HEK293 (cell line): ENCODE results near the gene RAB40C.

Experiments
- ZNF391 ChIP-seq: fragments of 450-650 bp; formaldehyde crosslinking; IDR thresholded peaks from 2 replicates; pipeline ENCODE4 v1.5.1; 2016; ENCODE audit warnings: low read depth, missing biosample characterization, missing genetic modification characterization, borderline replicate concordance
- TF ChIP-seq, protein P1 (sequence below): fragments of 450-650 bp; formaldehyde crosslinking; IDR thresholded peaks from 2 replicates; pipeline ENCODE4 v1.5.1; 2016; ENCODE audit warnings: missing biosample characterization, missing genetic modification characterization
- TF ChIP-seq, protein P2 (sequence below): fragments of 450-650 bp; formaldehyde crosslinking; IDR thresholded peaks from 2 replicates; pipeline ENCODE4 v1.5.1; 2016; ENCODE audit warnings: missing biosample characterization, missing genetic modification characterization
- TF ChIP-seq, protein P3 (sequence below): fragments of 450-650 bp; formaldehyde crosslinking; IDR thresholded peaks from 2 replicates; pipeline ENCODE4 v1.5.1; 2017; ENCODE audit warnings: missing biosample characterization, missing genetic modification characterization

DNA sequence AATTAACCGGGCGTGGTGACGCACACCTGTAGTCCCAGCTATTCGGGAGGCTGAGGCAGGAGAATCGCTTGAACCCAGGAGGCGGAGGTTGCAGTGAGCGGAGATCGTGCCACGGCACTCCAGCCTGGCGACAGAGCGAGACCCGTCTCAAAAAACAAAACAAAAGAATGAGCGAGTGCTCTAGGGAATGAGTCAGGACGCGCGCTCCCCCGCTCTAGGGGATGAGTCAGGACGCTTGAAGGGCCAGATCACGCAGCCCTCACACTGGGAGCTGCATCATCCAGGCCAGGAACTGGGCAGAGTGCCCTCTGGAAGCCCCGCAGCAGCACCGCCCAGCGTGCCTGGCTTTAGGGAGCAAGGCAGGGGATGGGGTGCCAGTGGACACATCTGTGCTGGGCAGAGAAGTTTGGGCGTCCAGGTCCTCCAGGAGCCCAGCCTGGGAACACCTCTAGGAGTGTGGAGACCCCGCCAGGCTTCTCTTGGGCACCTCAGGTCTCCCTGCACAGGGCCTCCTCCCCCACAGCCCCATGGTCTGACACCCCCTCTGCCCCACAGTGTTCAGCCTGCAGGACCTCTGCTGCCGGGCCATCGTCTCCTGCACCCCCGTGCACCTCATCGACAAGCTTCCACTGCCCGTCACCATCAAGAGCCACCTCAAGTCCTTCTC lies 37.1 kb downstream of the RAB40C start:
- TF ChIP-seq, protein P1, sequence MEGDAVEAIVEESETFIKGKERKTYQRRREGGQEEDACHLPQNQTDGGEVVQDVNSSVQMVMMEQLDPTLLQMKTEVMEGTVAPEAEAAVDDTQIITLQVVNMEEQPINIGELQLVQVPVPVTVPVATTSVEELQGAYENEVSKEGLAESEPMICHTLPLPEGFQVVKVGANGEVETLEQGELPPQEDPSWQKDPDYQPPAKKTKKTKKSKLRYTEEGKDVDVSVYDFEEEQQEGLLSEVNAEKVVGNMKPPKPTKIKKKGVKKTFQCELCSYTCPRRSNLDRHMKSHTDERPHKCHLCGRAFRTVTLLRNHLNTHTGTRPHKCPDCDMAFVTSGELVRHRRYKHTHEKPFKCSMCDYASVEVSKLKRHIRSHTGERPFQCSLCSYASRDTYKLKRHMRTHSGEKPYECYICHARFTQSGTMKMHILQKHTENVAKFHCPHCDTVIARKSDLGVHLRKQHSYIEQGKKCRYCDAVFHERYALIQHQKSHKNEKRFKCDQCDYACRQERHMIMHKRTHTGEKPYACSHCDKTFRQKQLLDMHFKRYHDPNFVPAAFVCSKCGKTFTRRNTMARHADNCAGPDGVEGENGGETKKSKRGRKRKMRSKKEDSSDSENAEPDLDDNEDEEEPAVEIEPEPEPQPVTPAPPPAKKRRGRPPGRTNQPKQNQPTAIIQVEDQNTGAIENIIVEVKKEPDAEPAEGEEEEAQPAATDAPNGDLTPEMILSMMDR: no peak
- no peak for TF ChIP-seq ZNF391
- TF ChIP-seq, protein P2, sequence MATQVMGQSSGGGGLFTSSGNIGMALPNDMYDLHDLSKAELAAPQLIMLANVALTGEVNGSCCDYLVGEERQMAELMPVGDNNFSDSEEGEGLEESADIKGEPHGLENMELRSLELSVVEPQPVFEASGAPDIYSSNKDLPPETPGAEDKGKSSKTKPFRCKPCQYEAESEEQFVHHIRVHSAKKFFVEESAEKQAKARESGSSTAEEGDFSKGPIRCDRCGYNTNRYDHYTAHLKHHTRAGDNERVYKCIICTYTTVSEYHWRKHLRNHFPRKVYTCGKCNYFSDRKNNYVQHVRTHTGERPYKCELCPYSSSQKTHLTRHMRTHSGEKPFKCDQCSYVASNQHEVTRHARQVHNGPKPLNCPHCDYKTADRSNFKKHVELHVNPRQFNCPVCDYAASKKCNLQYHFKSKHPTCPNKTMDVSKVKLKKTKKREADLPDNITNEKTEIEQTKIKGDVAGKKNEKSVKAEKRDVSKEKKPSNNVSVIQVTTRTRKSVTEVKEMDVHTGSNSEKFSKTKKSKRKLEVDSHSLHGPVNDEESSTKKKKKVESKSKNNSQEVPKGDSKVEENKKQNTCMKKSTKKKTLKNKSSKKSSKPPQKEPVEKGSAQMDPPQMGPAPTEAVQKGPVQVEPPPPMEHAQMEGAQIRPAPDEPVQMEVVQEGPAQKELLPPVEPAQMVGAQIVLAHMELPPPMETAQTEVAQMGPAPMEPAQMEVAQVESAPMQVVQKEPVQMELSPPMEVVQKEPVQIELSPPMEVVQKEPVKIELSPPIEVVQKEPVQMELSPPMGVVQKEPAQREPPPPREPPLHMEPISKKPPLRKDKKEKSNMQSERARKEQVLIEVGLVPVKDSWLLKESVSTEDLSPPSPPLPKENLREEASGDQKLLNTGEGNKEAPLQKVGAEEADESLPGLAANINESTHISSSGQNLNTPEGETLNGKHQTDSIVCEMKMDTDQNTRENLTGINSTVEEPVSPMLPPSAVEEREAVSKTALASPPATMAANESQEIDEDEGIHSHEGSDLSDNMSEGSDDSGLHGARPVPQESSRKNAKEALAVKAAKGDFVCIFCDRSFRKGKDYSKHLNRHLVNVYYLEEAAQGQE (tag by site-specific recombination): no peak
- TF ChIP-seq, protein P3, sequence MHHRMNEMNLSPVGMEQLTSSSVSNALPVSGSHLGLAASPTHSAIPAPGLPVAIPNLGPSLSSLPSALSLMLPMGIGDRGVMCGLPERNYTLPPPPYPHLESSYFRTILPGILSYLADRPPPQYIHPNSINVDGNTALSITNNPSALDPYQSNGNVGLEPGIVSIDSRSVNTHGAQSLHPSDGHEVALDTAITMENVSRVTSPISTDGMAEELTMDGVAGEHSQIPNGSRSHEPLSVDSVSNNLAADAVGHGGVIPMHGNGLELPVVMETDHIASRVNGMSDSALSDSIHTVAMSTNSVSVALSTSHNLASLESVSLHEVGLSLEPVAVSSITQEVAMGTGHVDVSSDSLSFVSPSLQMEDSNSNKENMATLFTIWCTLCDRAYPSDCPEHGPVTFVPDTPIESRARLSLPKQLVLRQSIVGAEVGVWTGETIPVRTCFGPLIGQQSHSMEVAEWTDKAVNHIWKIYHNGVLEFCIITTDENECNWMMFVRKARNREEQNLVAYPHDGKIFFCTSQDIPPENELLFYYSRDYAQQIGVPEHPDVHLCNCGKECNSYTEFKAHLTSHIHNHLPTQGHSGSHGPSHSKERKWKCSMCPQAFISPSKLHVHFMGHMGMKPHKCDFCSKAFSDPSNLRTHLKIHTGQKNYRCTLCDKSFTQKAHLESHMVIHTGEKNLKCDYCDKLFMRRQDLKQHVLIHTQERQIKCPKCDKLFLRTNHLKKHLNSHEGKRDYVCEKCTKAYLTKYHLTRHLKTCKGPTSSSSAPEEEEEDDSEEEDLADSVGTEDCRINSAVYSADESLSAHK (tag by site-specific recombination): no peak
